HL-60/S4 treated with phorbol 12-myristate 13-acetate at 8.2 ng/mL for 4 days and 3 days (cell line): ENCODE data around the gene LHPP.

ENCODE experiments used
- in situ Hi-C: fragments of 300-500 bp; cut with MboI; formaldehyde crosslinking; loops from 2 replicates; pipeline ENCODE4 v1.15.0; 2022; ENCODE audit warnings: low sequenced_read_pairs

LHPP gene

DNA sequence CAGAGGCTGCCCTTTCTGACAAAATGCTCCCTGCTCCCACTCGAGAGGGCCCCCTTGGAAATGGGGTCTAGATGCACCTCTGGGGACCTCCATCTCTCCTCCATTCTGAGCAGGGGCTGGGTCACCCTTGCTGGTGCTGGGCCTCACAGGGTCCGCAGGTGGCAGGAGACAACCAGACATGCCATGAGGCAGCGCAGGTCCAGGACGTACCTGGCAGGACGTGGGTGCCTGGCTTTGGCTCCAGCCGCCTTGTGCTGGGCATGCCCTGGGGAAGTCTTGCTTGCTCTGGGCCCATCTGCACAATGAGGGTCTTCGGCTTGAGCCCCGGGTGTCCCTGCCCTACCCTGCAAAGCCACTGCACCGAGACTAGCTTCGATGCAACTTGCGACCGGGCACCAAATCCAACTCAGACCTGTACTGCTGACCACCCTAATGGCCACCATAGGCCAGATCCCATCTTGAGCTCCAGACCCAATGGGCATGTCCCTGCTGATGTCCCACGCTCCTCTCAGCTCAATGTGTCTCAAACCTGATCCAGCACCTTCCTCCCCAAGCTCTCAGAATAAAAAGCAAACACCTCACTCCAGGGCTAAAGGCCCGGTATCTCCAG is 175.6 kb downstream of the LHPP start:
- in situ Hi-C loops: no loop called here

GRCh38 chr10:124637746-124638145 is 176.1 kb downstream of the LHPP start:
- in situ Hi-C loops: no loop called here

DNA sequence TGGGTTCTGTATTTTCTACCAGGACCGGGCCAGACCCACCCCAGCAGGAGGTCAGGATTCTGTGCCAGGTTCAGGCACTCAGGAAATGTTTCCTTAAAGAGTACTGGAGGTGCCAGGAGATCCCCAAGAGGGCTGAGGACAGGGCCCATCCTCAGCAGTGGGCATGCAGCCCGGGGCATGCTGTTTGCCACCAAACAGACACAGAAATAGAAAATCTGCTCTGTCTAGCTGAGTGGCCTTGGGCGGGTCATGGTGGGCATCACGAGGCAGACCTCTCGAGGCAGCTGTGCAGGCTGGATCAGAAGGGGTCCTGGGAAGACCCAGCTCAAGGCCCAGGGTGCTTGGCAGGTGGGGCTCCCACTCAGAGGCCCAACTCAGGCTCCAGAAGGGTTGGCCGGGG is 177.6 kb downstream of the LHPP start:
- in situ Hi-C loops: no loop called here

GRCh38 chr10:124639646-124640045 is 178.0 kb downstream of the LHPP start:
- in situ Hi-C loops: no loop called here

DNA sequence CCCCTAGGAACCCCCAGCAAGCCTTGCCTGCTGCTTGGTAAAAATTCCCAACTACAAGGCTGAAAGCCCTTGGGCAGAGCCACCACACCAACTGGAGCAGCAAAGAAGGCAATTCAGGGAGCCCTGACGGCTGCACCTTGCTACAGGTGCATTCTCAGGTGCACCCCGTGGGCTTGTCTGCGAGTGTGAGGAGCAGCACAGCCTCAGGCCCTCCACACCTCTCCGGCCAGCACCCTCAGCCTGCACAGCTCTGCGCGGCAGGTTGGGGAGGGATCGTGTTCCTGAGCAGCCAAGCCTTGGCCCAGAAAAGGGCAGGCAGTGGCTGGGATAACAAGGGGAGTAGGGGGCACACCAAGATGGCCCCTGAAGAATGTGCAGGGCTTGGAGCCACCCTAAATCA is 178.4 kb downstream of the LHPP start:
- in situ Hi-C loops: no loop called here

DNA sequence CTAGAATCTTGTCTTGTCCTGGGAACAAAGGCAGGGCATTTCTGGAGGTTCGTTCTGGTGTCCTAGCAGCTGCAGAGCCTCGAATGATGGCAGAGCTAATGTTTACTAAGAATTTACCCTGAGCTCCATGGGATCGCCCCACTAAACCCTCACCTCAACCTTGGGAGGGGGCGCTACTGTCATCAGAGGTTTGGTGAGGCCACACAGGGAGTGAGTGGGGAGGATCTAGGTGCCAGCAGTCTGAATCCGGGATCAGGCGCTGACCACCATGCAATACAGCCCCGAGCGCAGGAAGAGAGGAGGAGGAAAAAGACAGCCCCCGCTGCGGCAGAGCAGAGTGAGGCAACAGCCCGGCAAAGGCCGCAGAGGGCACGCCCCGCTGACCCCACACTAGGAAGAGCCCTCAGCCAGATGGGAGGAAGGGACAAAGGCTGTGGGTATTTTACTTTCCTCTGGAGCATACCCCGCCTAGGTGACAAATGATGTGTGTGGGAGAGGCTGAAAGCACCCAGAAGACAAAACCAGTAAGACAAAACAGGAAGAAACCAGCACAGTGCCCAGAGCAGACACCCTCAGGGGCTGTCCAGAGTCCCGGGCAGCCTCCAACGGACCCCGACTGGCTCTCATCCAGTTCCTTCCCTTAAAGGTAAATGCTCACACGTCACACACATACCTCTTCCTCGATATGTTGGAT is 179.1 kb downstream of the LHPP start:
- in situ Hi-C loops: no loop called here

DNA sequence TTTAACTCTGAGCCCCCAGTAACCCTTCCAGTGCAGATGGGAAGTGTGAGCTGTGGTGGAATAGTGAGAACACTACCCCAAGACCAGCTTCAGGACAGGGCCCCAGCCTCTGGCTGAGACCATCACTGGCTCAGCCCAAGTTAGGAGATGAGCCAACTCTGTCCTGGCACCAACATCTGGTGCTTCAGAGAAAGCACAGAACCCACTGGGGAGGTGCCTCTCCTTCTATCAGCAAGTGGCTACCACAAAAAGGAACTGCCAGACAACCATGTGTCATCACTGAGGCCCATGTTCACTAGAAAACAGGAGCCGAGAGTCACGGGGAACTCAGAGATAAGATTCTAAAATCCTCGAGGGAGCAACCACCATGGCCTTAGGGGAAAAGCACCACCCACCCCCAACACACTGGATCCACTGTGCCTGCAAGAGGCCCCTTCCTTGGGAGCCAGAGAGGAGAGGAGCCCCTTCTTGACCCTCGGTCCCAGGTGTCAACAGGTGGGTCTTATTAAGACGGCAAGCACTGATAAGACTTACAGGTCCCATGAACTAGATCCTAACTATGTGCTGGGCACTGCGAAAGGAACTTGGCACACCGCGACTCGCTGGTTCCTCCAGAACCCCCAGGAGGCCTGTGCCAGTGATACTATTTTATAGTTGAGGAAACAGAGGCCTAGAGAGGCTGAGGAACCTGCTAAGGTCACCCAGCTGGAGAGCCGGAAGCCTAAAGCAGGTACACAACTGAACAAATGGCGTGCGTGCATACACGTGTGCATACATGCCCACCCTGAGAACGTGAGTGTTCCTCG is 179.9 kb downstream of the LHPP start:
- in situ Hi-C loops: no loop called here

GRCh38 chr10:124642088-124642710 is 180.6 kb downstream of the LHPP start:
- in situ Hi-C loops: no loop called here

GRCh38 chr10:124643330-124644009 is 181.8 kb downstream of the LHPP start:
- in situ Hi-C loops: no loop called here

DNA sequence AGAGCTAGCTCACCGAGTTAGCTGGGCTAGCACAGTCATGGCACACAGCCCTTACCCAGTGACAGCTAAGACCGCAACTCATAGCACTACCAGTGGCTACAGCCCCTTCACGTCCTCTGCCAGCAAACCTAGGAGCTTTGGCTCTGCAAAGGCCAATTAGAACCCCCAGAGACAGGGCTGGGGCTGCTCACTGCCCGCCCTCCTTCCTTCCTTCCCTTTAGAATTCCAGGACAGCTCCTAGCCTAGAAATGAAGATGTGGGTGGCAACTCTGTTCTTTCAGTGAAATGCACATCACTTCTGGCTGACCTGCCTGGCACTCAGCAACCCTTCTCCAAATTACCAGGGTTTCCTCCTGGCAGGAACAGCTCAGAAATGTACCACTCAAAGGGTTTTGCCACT is 182.6 kb downstream of the LHPP start:
- in situ Hi-C loops: no loop called here

DNA sequence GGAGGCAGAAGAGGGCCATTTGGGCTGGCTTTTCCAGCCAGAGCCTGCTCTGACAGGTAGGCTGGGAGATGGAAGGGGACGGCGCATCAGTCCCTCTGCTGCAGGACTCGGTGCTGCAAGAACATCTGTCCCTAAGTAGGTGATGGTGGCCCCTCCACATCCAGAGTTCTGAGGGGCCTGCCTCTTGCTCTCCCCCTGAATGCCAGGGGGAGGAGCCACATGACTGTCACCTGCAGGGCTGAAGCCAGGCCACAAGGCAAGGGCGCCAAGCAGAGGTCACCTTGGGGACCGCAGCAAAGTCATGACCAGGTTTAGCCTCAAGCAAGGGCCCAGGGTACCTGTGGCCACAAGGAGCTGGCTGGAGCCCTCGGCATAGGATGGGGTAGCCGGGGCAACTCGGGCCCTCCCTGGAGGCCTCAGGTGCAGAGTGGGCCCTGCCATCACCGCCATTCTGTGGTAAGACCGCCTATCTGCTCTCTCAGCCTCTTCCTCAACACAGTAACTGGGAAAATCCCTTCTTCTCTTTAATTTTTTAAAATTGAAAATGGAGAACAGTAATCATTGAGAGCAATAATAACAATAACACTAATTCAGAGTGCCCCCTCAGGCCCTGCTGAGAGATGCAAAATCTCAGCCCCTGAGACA is 183.3 kb downstream of the LHPP start:
- in situ Hi-C loops: no loop called here

- in situ Hi-C loops: no loop called here
Observed at GRCh38 chr10:124645467-124646095, 184.0 kb downstream of the LHPP start.

GRCh38 chr10:124646483-124647352 is 185.1 kb downstream of the LHPP start:
- in situ Hi-C loops: no loop called here

GRCh38 chr10:124647421-124648130 is 186.0 kb downstream of the LHPP start:
- in situ Hi-C loops: no loop called here

DNA sequence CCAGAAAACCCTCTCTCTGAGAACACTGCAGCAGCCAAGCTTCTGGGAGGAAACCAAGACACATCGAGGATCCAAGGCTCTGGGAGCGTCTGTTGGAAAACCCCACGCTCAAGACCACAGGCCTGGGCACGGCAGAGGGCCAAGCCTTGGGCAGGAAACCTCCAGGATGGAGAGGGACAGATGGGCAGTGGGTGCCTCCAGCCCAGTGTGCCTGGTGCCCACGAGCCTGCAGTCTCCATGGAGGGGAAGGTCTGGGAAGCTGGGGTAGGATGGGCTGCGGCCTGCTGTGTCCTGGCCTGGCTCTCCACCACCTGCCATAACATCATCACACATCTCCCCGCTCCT is 186.5 kb downstream of the LHPP start:
- in situ Hi-C loops: no loop called here

- in situ Hi-C loops: no loop called here
Observed at GRCh38 chr10:124648738-124649137, 187.1 kb downstream of the LHPP start.

GRCh38 chr10:124649214-124649613 is 187.6 kb downstream of the LHPP start:
- in situ Hi-C loops: no loop called here

DNA sequence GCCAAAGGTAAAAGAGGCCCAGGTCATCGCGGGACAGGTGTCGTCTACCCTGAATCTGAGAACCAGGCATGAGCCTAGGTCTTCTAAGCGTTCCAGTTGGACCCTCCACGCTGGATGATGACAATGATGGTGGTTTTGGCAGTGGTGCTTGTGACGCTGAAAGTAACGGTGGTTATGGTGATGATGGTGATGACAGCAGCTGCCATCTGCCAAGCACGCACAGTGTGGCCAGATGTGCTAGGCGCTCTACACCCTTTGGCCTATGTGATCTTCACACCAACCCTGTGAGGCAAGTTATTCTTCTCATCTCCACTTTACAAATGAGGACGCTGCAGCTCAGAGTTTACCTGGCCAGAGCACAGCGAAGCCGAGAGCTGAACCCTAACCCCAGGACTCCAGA is 188.6 kb downstream of the LHPP start:
- in situ Hi-C loops: no loop called here
